HFFc6 (cell line): Measurements from ENCODE around the gene CHAF1B. TPM values are rescaled to one million over a fixed set of nuclear protein-coding genes. Genes with fewer than 3 reads are reported as not detected.

Experiments
- DNase-seq: peaks from one replicate; pipeline ENCODE4 v3.0.0-alpha.2; 2018
- H3K27ac Mint-ChIP-seq: 2 replicates; pipeline ENCODE4 v1.8.0; 2020; ENCODE audit warnings: mild to moderate bottlenecking, mixed read lengths
- H3K27me3 Mint-ChIP-seq: 2 replicates; pipeline ENCODE4 v1.8.0; 2021; ENCODE audit warnings: mild to moderate bottlenecking, moderate library complexity, mixed read lengths; ENCODE audit not compliant: insufficient read depth
- H3K36me3 Mint-ChIP-seq: 2 replicates; pipeline ENCODE4 v1.8.0; 2021; ENCODE audit warnings: low read depth, mixed read lengths
- H3K4me1 Mint-ChIP-seq: 2 replicates; pipeline ENCODE4 v1.8.0; 2020; ENCODE audit warnings: low read depth, mixed read lengths
- H3K4me3 Mint-ChIP-seq: 2 replicates; pipeline ENCODE4 v1.8.0; 2020; ENCODE audit warnings: mild to moderate bottlenecking, moderate library complexity, mixed read lengths
- H3K9me3 Mint-ChIP-seq: 2 replicates; pipeline ENCODE4 v1.8.0; 2020; ENCODE audit warnings: mild to moderate bottlenecking, mixed read lengths
- CTCF ChIP-seq: fragments of 200-600 bp; sonication (generic); IDR thresholded peaks from 2 replicates; pipeline ENCODE4 v1.5.0; 2021; ENCODE audit warnings: antibody characterized with exemption, mild to moderate bottlenecking
- total RNA-seq, 6 experiments: library from RNA; stranded (reverse); fragmentation: NEBNext Ultra II Directional; extraction: Animal tissue kit (Norgen Biotek cat#: 25700); gene quantifications; 2 replicates in 1 of 6; 3 replicates in 5 of 6; pipeline ENCODE4 v1.2.3, GENCODE V29; 2021

CHAF1B gene
- total RNA-seq, 6 experiments from 2014 or later: 4.3 to 11.4 (median 10.5) TPM

DNA sequence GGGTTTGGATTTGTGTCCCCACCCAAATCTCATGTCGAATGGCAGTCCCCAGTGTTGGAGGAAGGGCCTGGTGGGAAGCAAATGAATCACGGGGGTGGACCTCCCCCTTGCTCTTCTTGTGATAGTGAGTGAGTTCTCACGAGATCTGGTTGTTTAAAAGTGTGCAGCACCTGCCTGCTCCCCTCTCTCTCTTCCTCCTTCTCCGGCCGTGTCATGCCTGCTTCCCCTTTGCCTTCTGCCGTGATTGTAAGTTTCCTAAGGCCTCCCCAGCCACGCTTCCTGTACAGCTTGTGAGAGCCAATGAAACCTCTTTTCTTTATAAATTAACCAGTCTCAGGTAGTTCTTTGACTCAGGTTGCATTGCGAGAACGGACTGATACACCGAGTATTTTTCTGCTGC, 78.8 kb downstream of the CHAF1B start:
- H3K27me3 Mint-ChIP-seq: peaks cover 8% of the 10 kb centered on the region; the same call in 1 of the 2 replicates
- H3K9me3 Mint-ChIP-seq: no peaks in the 10 kb centered on the region
- H3K27ac Mint-ChIP-seq: no peak overlapping the region
- H3K36me3 Mint-ChIP-seq: no peaks in the 10 kb centered on the region
- peaks cover 17% of the 10 kb centered on the region; the same call in 1 of the 2 replicates for H3K4me1 Mint-ChIP-seq
- H3K4me3 Mint-ChIP-seq: no peak overlapping the region
- no peak for DNase-seq
- no peak for TF ChIP-seq CTCF

GRCh38 chr21:36464590-36464989, 79.4 kb downstream of the CHAF1B start:
- Mint-ChIP-seq H3K36me3 (no peaks in the 10 kb centered on the region), H3K4me3 (no peak overlapping the region), H3K9me3 (no peaks in the 10 kb centered on the region), H3K27me3 (peaks cover 8% of the 10 kb centered on the region; the same call in 1 of the 2 replicates), H3K27ac (peak overlapping the region; percentile 24; the same call in 1 of the 2 replicates), H3K4me1 (peaks cover 17% of the 10 kb centered on the region; the same call in 1 of the 2 replicates)
- no peak for DNase-seq
- TF ChIP-seq CTCF: no peak

DNA sequence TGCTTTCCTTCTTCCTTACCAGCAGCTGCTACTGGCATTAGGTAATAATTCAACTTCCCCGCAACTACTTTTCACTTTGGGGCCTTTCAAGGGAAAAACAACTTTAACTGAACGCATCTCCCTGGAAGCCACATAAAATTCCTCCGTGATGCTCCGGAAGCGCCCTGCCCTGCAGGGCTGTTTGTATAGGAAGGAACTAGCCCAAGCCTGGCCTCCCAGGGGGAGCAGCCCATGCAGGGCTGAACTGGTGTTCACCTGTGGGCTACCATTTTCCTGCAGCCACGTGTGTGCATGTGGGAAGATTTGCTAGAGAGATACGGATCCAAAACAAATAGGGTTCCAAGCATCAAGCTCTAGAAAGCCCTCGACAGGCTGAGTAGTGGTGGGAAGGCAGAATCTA, 80.3 kb downstream of the CHAF1B start:
- Mint-ChIP-seq H3K27me3 (peaks cover 8% of the 10 kb centered on the region; the same call in 1 of the 2 replicates), H3K4me3 (peak overlapping the region; percentile 5; the same call in 1 of the 2 replicates), H3K36me3 (no peaks in the 10 kb centered on the region), H3K27ac (peak overlapping the region; percentile 74; the same call in 1 of the 2 replicates), H3K9me3 (no peaks in the 10 kb centered on the region), H3K4me1 (peaks cover 17% of the 10 kb centered on the region; the same call in 1 of the 2 replicates)
- no peak for DNase-seq
- no peak for TF ChIP-seq CTCF

DNA sequence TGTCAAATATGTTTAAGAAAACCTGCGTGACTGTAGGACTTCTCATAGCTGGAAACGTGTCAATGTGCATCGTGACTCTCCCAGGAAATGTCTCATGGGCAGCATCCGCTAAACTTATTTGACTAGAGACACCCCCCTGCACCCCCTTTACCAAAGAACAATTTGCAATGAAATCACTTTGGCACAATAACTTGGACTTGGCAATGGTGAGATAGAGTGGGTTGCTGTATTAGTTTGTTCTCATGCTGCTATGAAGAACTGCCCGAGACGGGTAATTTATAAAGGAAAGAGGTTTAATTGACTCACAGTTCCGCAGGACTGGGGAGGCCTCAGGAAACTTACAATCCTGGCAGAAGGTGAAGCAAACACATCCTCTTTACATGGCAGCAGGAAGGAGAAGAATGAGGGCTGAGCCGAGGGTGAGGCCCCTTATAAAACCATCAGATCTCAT, 80.9 kb downstream of the CHAF1B start:
- Mint-ChIP-seq H3K4me1 (peaks cover 21% of the 10 kb centered on the region), H3K36me3 (no peaks in the 10 kb centered on the region), H3K4me3 (no peak overlapping the region; the same call in 1 of the 2 replicates), H3K27me3 (peaks cover 8% of the 10 kb centered on the region; the same call in 1 of the 2 replicates), H3K27ac (peak overlapping the region; percentile 74; the same call in 1 of the 2 replicates), H3K9me3 (no peaks in the 10 kb centered on the region)
- no peak for TF ChIP-seq CTCF
- no peak for DNase-seq

Other genes starting within 250 kb of the CHAF1B start
- 10 to 100 TPM; 13.2 to 19.4 (median 15.3) TPM for gene DOP1B, start 228.6 kb upstream of the CHAF1B start, total RNA-seq
- 10 to 100 TPM; 15.2 to 19.4 (median 16.3) TPM for gene MORC3, start 65.2 kb upstream of the CHAF1B start, total RNA-seq
- under 1 TPM in 2 of 6 experiments, not detected in 4; 0.14 to 0.17 TPM for gene CLDN14, start 94.7 kb downstream of the CHAF1B start, total RNA-seq